PC-9 (cell line): ENCODE data around the gene NRP1.

Experiments
- CTCF ChIP-seq: fragments of 200-600 bp; sonication (generic); conservative IDR thresholded peaks from 2 replicates; pipeline ENCODE4 v1.6.1; 2017; ENCODE audit warnings: mixed run types, antibody characterized with exemption, mild to moderate bottlenecking, moderate library complexity
- EZH2 ChIP-seq: fragments of 200-600 bp; sonication (generic); IDR thresholded peaks from 2 replicates; pipeline ENCODE4 v1.8.0; 2017; ENCODE audit warnings: antibody characterized with exemption, low read depth

- no peak for TF ChIP-seq CTCF
- TF ChIP-seq EZH2 = no peak
Observed at GRCh38 chr10:33311640-33312039, 22.8 kb downstream of the NRP1 start.
